Common myeloid progenitor, CD34-positive (primary cell): ENCODE results near the gene QPCTL. TPM values are rescaled to one million over a fixed set of nuclear protein-coding genes. Genes with fewer than 3 reads are reported as not detected.

Source experiments
- CTCF ChIA-PET: fragments of 350-600 bp; sonication (Branson Sonifier 250); formaldehyde crosslinking; loops from one replicate; lab custom pipeline; 2021; ENCODE audit warnings: antibody characterized with exemption; lab: Charles Lee
- POLR2A ChIA-PET: fragments of 350-600 bp; sonication (Branson Sonifier 250); formaldehyde crosslinking; loops from one replicate; lab custom pipeline; 2021; ENCODE audit warnings: antibody characterized with exemption; lab: Charles Lee
- DNase-seq, 3 donors: peaks; one replicate each; pipeline versions ENCODE4 v3.0.0 to v3.0.0-alpha.2; 2013
- H3K27ac ChIP-seq, 2 experiments: 1 replicate in 1 of 2; 2 replicates in 1 of 2; pipeline ENCODE4 v1.7.0; 2013; ENCODE audit warnings: inconsistent platforms in 2 of 2, low read length in 2 of 2, mild to moderate bottlenecking in 2 of 2, low read depth in 1 of 2, moderate library complexity in 1 of 2; ENCODE audit not compliant: severe bottlenecking in 2 of 2, insufficient read depth in 1 of 2, poor library complexity in 1 of 2
- H3K27me3 ChIP-seq, 5 experiments: replicated peaks in 2 of 5; 1 replicate in 3 of 5; 2 replicates in 2 of 5; pipeline versions ENCODE4 v1.6.1 to v1.7.0; 2013; ENCODE audit warnings: low read length in 4 of 5, mild to moderate bottlenecking in 2 of 5, moderate library complexity in 2 of 5, inconsistent platforms in 1 of 5; ENCODE audit not compliant: insufficient read depth in 5 of 5, control insufficient read depth in 4 of 5
- H3K36me3 ChIP-seq, 4 experiments: 1 replicate in 2 of 4; 2 replicates in 2 of 4; pipeline versions ENCODE4 v1.6.1 to v1.7.0; 2013; ENCODE audit warnings: low read length in 3 of 4, control low read depth in 1 of 4, mild to moderate bottlenecking in 1 of 4; ENCODE audit not compliant: control insufficient read depth in 4 of 4, insufficient read depth in 4 of 4
- H3K4me1 ChIP-seq, 4 experiments: 1 replicate in 3 of 4; 2 replicates in 1 of 4; pipeline versions ENCODE4 v1.6.1 to v1.7.1; 2013; ENCODE audit warnings: low read length in 3 of 4, mild to moderate bottlenecking in 3 of 4, control low read depth in 1 of 4, inconsistent platforms in 1 of 4, moderate library complexity in 1 of 4; ENCODE audit not compliant: control insufficient read depth in 4 of 4, insufficient read depth in 4 of 4; ENCODE audit errors: control extremely low read depth in 1 of 4
- H3K4me3 ChIP-seq, 7 experiments: 1 replicate in 4 of 7; 2 replicates in 3 of 7; pipeline versions ENCODE4 v1.5.1 to v1.7.0; 2013; ENCODE audit warnings: mild to moderate bottlenecking in 7 of 7, low read length in 6 of 7, moderate library complexity in 6 of 7, inconsistent platforms in 2 of 7, low read depth in 2 of 7, control low read depth in 1 of 7; ENCODE audit not compliant: insufficient read depth in 4 of 7, control insufficient read depth in 1 of 7; ENCODE audit errors: extremely low read depth in 1 of 7
- H3K9me3 ChIP-seq, 5 experiments: 1 replicate in 4 of 5; 2 replicates in 1 of 5; pipeline versions ENCODE4 v1.6.1 to v1.7.1; 2013; ENCODE audit warnings: low read length in 4 of 5, mild to moderate bottlenecking in 2 of 5, inconsistent platforms in 1 of 5, low read depth in 1 of 5, moderate library complexity in 1 of 5; ENCODE audit not compliant: control insufficient read depth in 4 of 5, insufficient read depth in 2 of 5; ENCODE audit errors: control extremely low read depth in 1 of 5
- WGBS: methylation state at CpG from one replicate; pipeline ENCODE4 v1.1.5; 2013; ENCODE audit not compliant: insufficient coverage; 5-methylcytosine and 5-hydroxymethylcytosine counted together
- polyA plus RNA-seq: library from polyadenylated mRNA; unstranded; fragments of 120-200 nt; gene quantifications from one replicate; pipeline ENCODE4 v1.2.1, GENCODE V29; 2013

QPCTL gene
- 8.2 TPM for polyA plus RNA-seq

GRCh38 chr19:45692187-45693105 lies at the start of gene QPCTL:
Gene QPCTL, plus strand, starts transcription at chr19:45692666. Its CDS starts 38 bp downstream, at chr19:45692704.
- peak; percentile 100 for DNase-seq
- Histone ChIP-seq H3K4me3 (peak within 1 kb of the TSS; percentile 86 to 93 (median 89)), H3K27ac (peak within 1 kb of the TSS; percentile 90 to 94), H3K36me3 (peaks cover 5 to 34% (median 15%) of the 10 kb centered on the region in 4 experiments), H3K9me3 (no peaks in the 10 kb centered on the region), H3K27me3 (no peaks in the 10 kb centered on the region), H3K4me1 (peaks cover 0 to 20% (median 18%) of the 10 kb centered on the region in 4 experiments)
- ChIA-PET CTCF (interaction anchor here (0.6 to 5.8 kb wide), 15 partner anchors 8 to 906 kb away, joined by 3 to 46 read pairs (median 4); partner anchors contain the start of gene FBXO46), POLR2A (interaction anchor here (0.8 to 2.0 kb wide), 5 partner anchors 12 to 77 kb away, joined by 3 to 10 read pairs (median 5); partner anchors contain the start of gene FBXO46)
- WGBS: under 1% methylated on average over 67 of the region's 70 CpGs

- WGBS: 12% methylated on average over 23 of the region's 39 CpGs
Observed at GRCh38 chr19:45643024-45643926, 49.2 kb upstream of the QPCTL start.

GRCh38 chr19:45643927-45644771 lies 48.3 kb upstream of the QPCTL start:
- H3K4me1 ChIP-seq: peaks cover 4 to 43% (median 40%) of the 10 kb centered on the region in 4 experiments
- ChIA-PET CTCF (interaction anchor here (0.6 to 4.7 kb wide), 8 partner anchors 8 to 257 kb away, joined by 3 to 41 read pairs (median 6); partner anchors contain the start of gene OPA3), POLR2A (no interaction called here)
- H3K27me3 ChIP-seq: peaks cover 0 to 24% (median 10%) of the 10 kb centered on the region in 5 experiments
- DNase-seq: no peak
- no peaks in the 10 kb centered on the region for H3K36me3 ChIP-seq
- 53% methylated on average over 9 of the region's 14 CpGs for WGBS
- no peak overlapping the region for H3K4me3 ChIP-seq
- H3K9me3 ChIP-seq: no peaks in the 10 kb centered on the region
- H3K27ac ChIP-seq: no peak overlapping the region

More at GRCh38 chr19:45643024-45643926, 49.2 kb upstream of the QPCTL start:
- Histone ChIP-seq H3K4me1 (peaks cover 4 to 51% (median 47%) of the 10 kb centered on the region in 4 experiments), H3K4me3 (peak overlapping the region in 3 of 7 experiments; percentile 4 to 12 (median 11)), H3K9me3 (no peaks in the 10 kb centered on the region), H3K27ac (no peak overlapping the region), H3K27me3 (peaks cover 0 to 24% (median 10%) of the 10 kb centered on the region in 5 experiments), H3K36me3 (no peaks in the 10 kb centered on the region)
- POLR2A ChIA-PET: interaction anchor here (0.5 to 1.4 kb wide), 2 partner anchors 59 to 119 kb away, joined by 5 to 6 read pairs; no protein-coding TSS in a partner anchor
- peak; percentile 86 to 88 (median 86) for DNase-seq
- CTCF ChIA-PET: interaction anchor here (0.6 to 4.7 kb wide), 15 partner anchors 9 to 257 kb away, joined by 3 to 41 read pairs (median 5); partner anchors contain the start of genes FOSB and OPA3

GRCh38 chr19:45645068-45645630 lies 47.3 kb upstream of the QPCTL start:
- ChIA-PET POLR2A (no interaction called here), CTCF (interaction anchor here (0.8 to 1.7 kb wide), 3 partner anchors 11 to 27 kb away, joined by 3 to 5 read pairs (median 3); no protein-coding TSS in a partner anchor)
- peak overlapping the region in 6 of 7 experiments; percentile 18 to 79 (median 59) for H3K4me3 ChIP-seq
- no peak for DNase-seq
- no peaks in the 10 kb centered on the region for H3K9me3 ChIP-seq
- WGBS: 7% methylated on average over 31 of the region's 35 CpGs
- no peaks in the 10 kb centered on the region for H3K36me3 ChIP-seq
- peaks cover 0 to 24% (median 10%) of the 10 kb centered on the region in 5 experiments for H3K27me3 ChIP-seq
- no peak overlapping the region for H3K27ac ChIP-seq
- H3K4me1 ChIP-seq: peaks cover 4 to 41% (median 37%) of the 10 kb centered on the region in 4 experiments

GRCh38 chr19:45645631-45646344 lies 46.7 kb upstream of the QPCTL start:
- H3K36me3 ChIP-seq: no peaks in the 10 kb centered on the region
- 0% methylated on average over 15 of the region's 27 CpGs for WGBS
- H3K9me3 ChIP-seq: no peaks in the 10 kb centered on the region
- no peak overlapping the region for H3K27ac ChIP-seq
- H3K4me3 ChIP-seq: peak overlapping the region; percentile 1 to 79 (median 57)
- DNase-seq: peak; percentile 85 to 91 (median 91)
- POLR2A ChIA-PET: interaction anchor here (0.7 kb wide), 2 partner anchors 15 to 1357 kb away, joined by 3 read pairs; no protein-coding TSS in a partner anchor
- H3K4me1 ChIP-seq: peaks cover 4 to 37% (median 35%) of the 10 kb centered on the region in 4 experiments
- peaks cover 0 to 24% (median 10%) of the 10 kb centered on the region in 5 experiments for H3K27me3 ChIP-seq
- CTCF ChIA-PET: interaction anchor here (0.7 to 1.7 kb wide), 6 partner anchors 10 to 160 kb away, joined by 3 to 5 read pairs (median 3); partner anchors contain the start of gene QPCTL
